ENCODE results near the gene RAB11FIP4.

GRCh38 chr17:31449746-31450145, 58.3 kb downstream of the RAB11FIP4 start:
- TF ChIP-seq MYC (IDR thresholded peaks at IDR 0.05; ENCODE audit: low read depth, low read length), result no peak
- TF ChIP-seq CTCF (IDR thresholded peaks at IDR 0.05; ENCODE audit: extremely low read depth in 1 of 2, insufficient read depth in 1 of 2, low read depth in 1 of 2, low read length in 2 of 2), result no peak
- TF ChIP-seq JUN (IDR thresholded peaks at IDR 0.05; ENCODE audit: borderline replicate concordance, insufficient read depth, insufficient read length, low read depth), result no peak
- no peak for TF ChIP-seq POLR2A (IDR thresholded peaks at IDR 0.05; ENCODE audit: low read depth, low read length)
- no peak for TF ChIP-seq POLR2AphosphoS5 (IDR thresholded peaks at IDR 0.05; ENCODE audit: insufficient read depth, low read depth, low read length)
